Measurements from ENCODE around the gene GAN.

GRCh38 chr16:81279392-81279791 is 35.4 kb upstream of the GAN start:
- TF ChIP-seq CTCF (conservative IDR thresholded peaks at IDR 0.05) (no peak), ZFX (IDR thresholded peaks at IDR 0.05) (no peak)
